Liver (tissue), 9 donors: ENCODE data around the gene UGT2B11. TPM values are rescaled to one million over a fixed set of nuclear protein-coding genes. Genes with fewer than 3 reads are reported as not detected.

Experiments
- DNase-seq: peaks from one replicate; pipeline ENCODE4 v3.0.0-alpha.2; 2017; ENCODE audit warnings: low spot score
- H3K27ac ChIP-seq, 2 donors: one replicate each; pipeline ENCODE4 v1.7.0; 2013; ENCODE audit warnings: inconsistent platforms in 2 of 2, low read length in 2 of 2, control low read depth in 1 of 2, low read depth in 1 of 2, mild to moderate bottlenecking in 1 of 2
- H3K27me3 ChIP-seq, 4 donors: one replicate each; pipeline versions ENCODE4 v1.6.1 to v1.7.0; 2013; ENCODE audit warnings: low read length in 3 of 4, inconsistent platforms in 1 of 4, mild to moderate bottlenecking in 1 of 4, moderate library complexity in 1 of 4; ENCODE audit not compliant: control insufficient read depth in 4 of 4, insufficient read depth in 4 of 4
- H3K36me3 ChIP-seq, 4 donors: one replicate each; pipeline versions ENCODE4 v1.6.1 to v1.7.0; 2013; ENCODE audit warnings: low read length in 3 of 4, mild to moderate bottlenecking in 3 of 4, low read depth in 1 of 4, moderate library complexity in 1 of 4; ENCODE audit not compliant: control insufficient read depth in 4 of 4, insufficient read depth in 3 of 4
- H3K4me1 ChIP-seq, 4 donors: one replicate each; pipeline versions ENCODE4 v1.6.1 to v1.7.0; 2013; ENCODE audit warnings: low read length in 3 of 4, mild to moderate bottlenecking in 3 of 4, moderate library complexity in 1 of 4; ENCODE audit not compliant: control insufficient read depth in 4 of 4, insufficient read depth in 4 of 4
- H3K4me3 ChIP-seq, 3 donors: one replicate each; pipeline versions ENCODE4 v1.6.1 to v1.7.0; 2013; ENCODE audit warnings: low read length in 3 of 3, control low read depth in 1 of 3, low read depth in 1 of 3, mild to moderate bottlenecking in 1 of 3
- H3K9ac ChIP-seq, 2 donors: one replicate each; pipeline ENCODE4 v1.7.0; 2013; ENCODE audit warnings: low read length in 2 of 2, mild to moderate bottlenecking in 2 of 2, moderate library complexity in 2 of 2, control low read depth in 1 of 2, low read depth in 1 of 2
- H3K9me3 ChIP-seq, 4 donors: one replicate each; pipeline versions ENCODE4 v1.6.1 to v1.7.0; 2013; ENCODE audit warnings: low read length in 3 of 4; ENCODE audit not compliant: control insufficient read depth in 4 of 4
- ATF3 ChIP-seq: IDR thresholded peaks from 2 replicates; pipeline ENCODE4 v1.6.1; 2016; ENCODE audit warnings: antibody characterized with exemption
- CTCF ChIP-seq: fragments of 150-350 bp; IDR thresholded peaks from 2 replicates; pipeline ENCODE4 v1.5.1; 2017; ENCODE audit warnings: improper control_type of control experiment, low read depth, low read length; ENCODE audit not compliant: missing input control
- EGR1 ChIP-seq, 2 donors: IDR thresholded peaks; 2 replicates each; pipeline ENCODE4 v1.6.1; 2016 to 2018; ENCODE audit warnings: antibody characterized with exemption in 2 of 2, low read depth in 2 of 2
- FOXA1 ChIP-seq: IDR thresholded peaks from 2 replicates; pipeline ENCODE4 v1.6.1; 2016; ENCODE audit warnings: antibody characterized with exemption
- FOXA2 ChIP-seq: IDR thresholded peaks from 2 replicates; pipeline ENCODE4 v1.6.1; 2016; ENCODE audit warnings: antibody characterized with exemption
- GABPA ChIP-seq, 2 donors: IDR thresholded peaks in 1 of 2; conservative IDR thresholded peaks in 1 of 2; 2 replicates each; pipeline ENCODE4 v1.6.1; 2016; ENCODE audit warnings: antibody characterized with exemption in 2 of 2, mild to moderate bottlenecking in 1 of 2, moderate library complexity in 1 of 2
- HNF4A ChIP-seq, 2 donors: conservative IDR thresholded peaks; 2 replicates each; pipeline ENCODE4 v1.6.1; 2016; ENCODE audit warnings: antibody characterized with exemption in 2 of 2, mild to moderate bottlenecking in 2 of 2
- HNF4G ChIP-seq: IDR thresholded peaks from 2 replicates; pipeline ENCODE4 v1.6.1; 2016; ENCODE audit warnings: antibody characterized with exemption
- JUND ChIP-seq, 2 donors: IDR thresholded peaks; 2 replicates each; pipeline ENCODE4 v1.6.1; 2016; ENCODE audit warnings: antibody characterized with exemption in 2 of 2
- MAX ChIP-seq: IDR thresholded peaks from 2 replicates; pipeline ENCODE4 v1.6.1; 2016; ENCODE audit warnings: antibody characterized with exemption
- NR2F2 ChIP-seq: IDR thresholded peaks from 2 replicates; pipeline ENCODE4 v1.6.1; 2016; ENCODE audit warnings: antibody characterized with exemption
- RAD21 ChIP-seq, 2 donors: IDR thresholded peaks; 2 replicates each; pipeline ENCODE4 v1.6.1; 2016; ENCODE audit warnings: antibody characterized with exemption in 2 of 2, mild to moderate bottlenecking in 2 of 2
- REST ChIP-seq: IDR thresholded peaks from 2 replicates; pipeline ENCODE4 v1.6.1; 2016; ENCODE audit warnings: antibody characterized with exemption, mild to moderate bottlenecking
- RXRA ChIP-seq, 2 donors: IDR thresholded peaks; 2 replicates each; pipeline ENCODE4 v1.6.1; 2017 to 2018; ENCODE audit warnings: antibody characterized with exemption in 2 of 2, mild to moderate bottlenecking in 1 of 2
- SP1 ChIP-seq: IDR thresholded peaks from 2 replicates; pipeline ENCODE4 v1.6.1; 2018; ENCODE audit warnings: antibody characterized with exemption, mild to moderate bottlenecking
- TAF1 ChIP-seq: conservative IDR thresholded peaks from 2 replicates; pipeline ENCODE4 v1.6.1; 2016; ENCODE audit warnings: antibody characterized with exemption, mild to moderate bottlenecking
- YY1 ChIP-seq: IDR thresholded peaks from 2 replicates; pipeline ENCODE4 v1.6.1; 2016; ENCODE audit warnings: antibody characterized with exemption, mild to moderate bottlenecking
- ZBTB33 ChIP-seq: IDR thresholded peaks from 2 replicates; pipeline ENCODE4 v1.6.1; 2016; ENCODE audit warnings: antibody characterized with exemption
- WGBS: extraction: QIAGEN DNeasy Blood & Tissue Kit; methylation state at CpG from one replicate; pipeline ENCODE4 v1.1.7; 2013; 5-methylcytosine and 5-hydroxymethylcytosine counted together
- polyA plus RNA-seq, 2 donors: library from polyadenylated mRNA; stranded (reverse) in 1 of 2; unstranded in 1 of 2; fragments of 200-250 nt in 1 of 2; fragments of >200 nt in 1 of 2; fragmentation: Nextera tagmentation in 1 of 2; extraction: Ambion mirVana in 1 of 2; gene quantifications; one replicate each; pipeline versions ENCODE4 v1.2.1 to v1.2.3, GENCODE V29; 2013 to 2015
- total RNA-seq, 2 donors: library from RNA; depleted of rRNA; stranded (reverse); fragments of >200 nt; gene quantifications; one replicate each; pipeline ENCODE4 v1.2.3, GENCODE V29; 2014
- donor health status: healthy.
- donor health status: healthy.
- donor health status: healthy.
- donor health status: healthy.
- donor health status: healthy.

Gene UGT2B11
- total and polyA plus RNA-seq, 4 donors: 0.05 to 3.3 (median 0.70) TPM

- WGBS: 98% methylated on average over 3 of the region's 3 CpGs
- TF ChIP-seq CTCF: no peak
These were observed 18.2 kb downstream of the UGT2B11 start for GRCh38 chr4:69196209-69196965.

GRCh38 chr4:69194166-69194565, 20.4 kb downstream of the UGT2B11 start:
- no peak overlapping the region for H3K9ac ChIP-seq

More at GRCh38 chr4:69196209-69196965, 18.2 kb downstream of the UGT2B11 start:
- H3K9me3 ChIP-seq: no peaks in the 10 kb centered on the region
- no peak overlapping the region for H3K27ac ChIP-seq
- H3K36me3 ChIP-seq: peaks cover 0 to 3% (median 0%) of the 10 kb centered on the region in 4 donors
- peaks cover 0 to 2% (median 0%) of the 10 kb centered on the region in 4 donors for H3K4me1 ChIP-seq
- no peak overlapping the region for H3K4me3 ChIP-seq
- H3K9ac ChIP-seq: no peak overlapping the region
- DNase-seq: no peak
- H3K27me3 ChIP-seq: no peaks in the 10 kb centered on the region

More at GRCh38 chr4:69194166-69194565, 20.4 kb downstream of the UGT2B11 start:
- no peak overlapping the region for H3K4me3 ChIP-seq
- H3K27me3 ChIP-seq: no peaks in the 10 kb centered on the region
- 99% methylated on average over 3 of the region's 3 CpGs for WGBS
- H3K9me3 ChIP-seq: no peaks in the 10 kb centered on the region
- TF ChIP-seq GABPA (IDR thresholded peaks at IDR 0.05 in 1 of 2, conservative IDR thresholded peaks at IDR 0.05 in 1 of 2) (no peak), HNF4G (no peak), FOXA2 (peak; percentile 52), FOXA1 (peak; percentile 34), YY1 (peak; percentile 79), ATF3 (no peak), TAF1 (no peak), ZBTB33 (no peak), SP1 (no peak), EGR1 (IDR thresholded peaks at IDR 0.05; ENCODE audit: low read depth in 2 of 2) (no peak), NR2F2 (no peak), HNF4A (conservative IDR thresholded peaks at IDR 0.05) (peak; percentile 26 to 27), RXRA (IDR thresholded peaks at IDR 0.05) (no peak), JUND (IDR thresholded peaks at IDR 0.05) (no peak), MAX (no peak), REST (no peak), RAD21 (IDR thresholded peaks at IDR 0.05) (peak in 1 of 2 donors; percentile 4), CTCF (no peak)
- no peak overlapping the region for H3K27ac ChIP-seq
- peaks cover 0 to 2% (median 0%) of the 10 kb centered on the region in 4 donors for H3K4me1 ChIP-seq
- H3K36me3 ChIP-seq: no peaks in the 10 kb centered on the region
- no peak for DNase-seq
